Measurements from ENCODE around the gene NPBWR2.
A peak's percentile ranks its signal among the peaks of the same experiment; 100 is the strongest.

NPBWR2 gene

DNA sequence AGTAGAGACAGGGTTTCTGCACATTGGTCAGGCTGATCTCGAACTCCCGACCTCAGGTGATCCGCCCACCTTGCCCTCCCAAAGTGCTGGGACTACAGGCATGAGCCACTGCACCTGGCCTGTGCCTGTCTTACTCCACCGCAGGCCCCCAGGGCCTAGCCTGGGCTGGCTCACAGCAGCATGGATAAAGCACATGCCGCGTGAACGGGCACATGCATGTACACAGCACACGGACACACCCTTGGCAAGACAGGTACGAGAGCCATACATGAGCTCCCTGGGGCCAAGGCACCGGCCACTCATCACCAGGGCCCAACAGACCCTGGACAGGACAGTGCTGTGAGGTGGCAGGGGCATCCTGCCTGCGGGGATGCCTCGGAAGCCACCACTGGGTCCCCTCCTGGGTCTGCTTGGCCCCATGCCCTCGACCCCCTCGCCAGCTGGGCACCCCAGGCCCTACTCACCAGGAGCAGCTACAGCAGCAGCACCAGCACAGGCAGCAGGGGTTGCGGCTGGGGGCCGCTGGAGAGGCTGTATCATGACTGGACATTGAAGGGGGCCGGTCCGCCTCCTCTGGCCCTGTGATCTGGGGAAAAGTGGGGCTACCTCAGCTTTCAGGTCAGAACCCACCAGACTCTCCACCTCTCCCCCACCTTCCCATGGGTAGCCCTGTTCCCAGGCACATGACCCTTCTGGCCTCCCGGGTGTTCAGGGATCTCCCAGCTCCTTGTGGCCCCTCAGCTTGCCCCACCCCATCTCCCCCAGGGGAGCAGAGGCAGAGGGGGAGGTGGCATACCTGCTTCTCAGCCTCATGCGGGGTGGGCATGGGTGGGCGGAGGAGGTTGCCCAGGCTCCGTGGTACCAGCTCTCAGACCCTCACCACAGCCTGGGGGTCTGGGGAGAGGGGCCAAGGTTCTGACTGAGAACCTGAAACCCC, 31.0 kb downstream of the NPBWR2 start:
- TF ChIP-seq GABPA (IDR thresholded peaks at IDR 0.05; ENCODE audit: low read depth) (no peak), SPI1 (IDR thresholded peaks at IDR 0.05; ENCODE audit: borderline replicate concordance, low read depth) (no peak), POLR2AphosphoS5 (IDR thresholded peaks at IDR 0.05; ENCODE audit: low read depth) (no peak; the same call in 1 of the 2 replicates)
- TF ChIP-seq, protein P1, sequence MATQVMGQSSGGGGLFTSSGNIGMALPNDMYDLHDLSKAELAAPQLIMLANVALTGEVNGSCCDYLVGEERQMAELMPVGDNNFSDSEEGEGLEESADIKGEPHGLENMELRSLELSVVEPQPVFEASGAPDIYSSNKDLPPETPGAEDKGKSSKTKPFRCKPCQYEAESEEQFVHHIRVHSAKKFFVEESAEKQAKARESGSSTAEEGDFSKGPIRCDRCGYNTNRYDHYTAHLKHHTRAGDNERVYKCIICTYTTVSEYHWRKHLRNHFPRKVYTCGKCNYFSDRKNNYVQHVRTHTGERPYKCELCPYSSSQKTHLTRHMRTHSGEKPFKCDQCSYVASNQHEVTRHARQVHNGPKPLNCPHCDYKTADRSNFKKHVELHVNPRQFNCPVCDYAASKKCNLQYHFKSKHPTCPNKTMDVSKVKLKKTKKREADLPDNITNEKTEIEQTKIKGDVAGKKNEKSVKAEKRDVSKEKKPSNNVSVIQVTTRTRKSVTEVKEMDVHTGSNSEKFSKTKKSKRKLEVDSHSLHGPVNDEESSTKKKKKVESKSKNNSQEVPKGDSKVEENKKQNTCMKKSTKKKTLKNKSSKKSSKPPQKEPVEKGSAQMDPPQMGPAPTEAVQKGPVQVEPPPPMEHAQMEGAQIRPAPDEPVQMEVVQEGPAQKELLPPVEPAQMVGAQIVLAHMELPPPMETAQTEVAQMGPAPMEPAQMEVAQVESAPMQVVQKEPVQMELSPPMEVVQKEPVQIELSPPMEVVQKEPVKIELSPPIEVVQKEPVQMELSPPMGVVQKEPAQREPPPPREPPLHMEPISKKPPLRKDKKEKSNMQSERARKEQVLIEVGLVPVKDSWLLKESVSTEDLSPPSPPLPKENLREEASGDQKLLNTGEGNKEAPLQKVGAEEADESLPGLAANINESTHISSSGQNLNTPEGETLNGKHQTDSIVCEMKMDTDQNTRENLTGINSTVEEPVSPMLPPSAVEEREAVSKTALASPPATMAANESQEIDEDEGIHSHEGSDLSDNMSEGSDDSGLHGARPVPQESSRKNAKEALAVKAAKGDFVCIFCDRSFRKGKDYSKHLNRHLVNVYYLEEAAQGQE (IDR thresholded peaks at IDR 0.05; ENCODE audit: insufficient replicate concordance, low read depth), result no peak
- TF ChIP-seq, protein P2, sequence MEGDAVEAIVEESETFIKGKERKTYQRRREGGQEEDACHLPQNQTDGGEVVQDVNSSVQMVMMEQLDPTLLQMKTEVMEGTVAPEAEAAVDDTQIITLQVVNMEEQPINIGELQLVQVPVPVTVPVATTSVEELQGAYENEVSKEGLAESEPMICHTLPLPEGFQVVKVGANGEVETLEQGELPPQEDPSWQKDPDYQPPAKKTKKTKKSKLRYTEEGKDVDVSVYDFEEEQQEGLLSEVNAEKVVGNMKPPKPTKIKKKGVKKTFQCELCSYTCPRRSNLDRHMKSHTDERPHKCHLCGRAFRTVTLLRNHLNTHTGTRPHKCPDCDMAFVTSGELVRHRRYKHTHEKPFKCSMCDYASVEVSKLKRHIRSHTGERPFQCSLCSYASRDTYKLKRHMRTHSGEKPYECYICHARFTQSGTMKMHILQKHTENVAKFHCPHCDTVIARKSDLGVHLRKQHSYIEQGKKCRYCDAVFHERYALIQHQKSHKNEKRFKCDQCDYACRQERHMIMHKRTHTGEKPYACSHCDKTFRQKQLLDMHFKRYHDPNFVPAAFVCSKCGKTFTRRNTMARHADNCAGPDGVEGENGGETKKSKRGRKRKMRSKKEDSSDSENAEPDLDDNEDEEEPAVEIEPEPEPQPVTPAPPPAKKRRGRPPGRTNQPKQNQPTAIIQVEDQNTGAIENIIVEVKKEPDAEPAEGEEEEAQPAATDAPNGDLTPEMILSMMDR (IDR thresholded peaks at IDR 0.05; ENCODE audit: insufficient read depth, low read length), result no peak
- H3K4me3 ChIP-seq (replicated peaks; ENCODE audit: insufficient read depth, low read length), result peak overlapping the region; percentile 83
- H3K27me3 ChIP-seq (ENCODE audit: insufficient read depth, poor library complexity, severe bottlenecking), result no peaks in the 10 kb centered on the region
- no peak for DNase-seq (ENCODE audit: low read depth in 1 of 2, low spot score in 1 of 2)
- H3K27ac ChIP-seq (replicated peaks), result peak overlapping the region; percentile 97

DNA sequence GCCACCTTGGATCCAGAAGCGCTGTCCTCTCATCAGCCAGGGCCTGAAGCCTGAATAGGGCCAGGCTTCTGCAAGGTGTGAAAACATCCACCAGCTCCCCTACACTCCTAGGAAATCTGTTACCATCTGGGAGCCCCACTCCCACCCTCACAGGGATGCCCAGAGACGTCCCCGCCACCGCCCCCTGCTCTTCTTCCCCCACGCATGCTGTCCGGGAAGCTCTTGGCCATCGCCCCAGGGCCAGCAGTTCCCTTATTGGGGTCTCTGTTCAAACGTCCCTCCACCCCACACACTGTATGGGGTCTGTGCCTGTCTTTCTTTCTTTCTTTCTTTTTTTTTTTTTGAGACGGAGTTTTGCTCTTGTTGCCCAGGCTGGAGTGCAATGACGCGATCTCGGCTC, 31.8 kb downstream of the NPBWR2 start:
- Histone ChIP-seq H3K27me3 (ENCODE audit: insufficient read depth, poor library complexity, severe bottlenecking) (no peaks in the 10 kb centered on the region), H3K27ac (replicated peaks) (peak overlapping the region; percentile 97), H3K4me3 (replicated peaks; ENCODE audit: insufficient read depth, low read length) (no peak overlapping the region)
- TF ChIP-seq POLR2AphosphoS5 (IDR thresholded peaks at IDR 0.05; ENCODE audit: low read depth), result no peak
- TF ChIP-seq GABPA (IDR thresholded peaks at IDR 0.05; ENCODE audit: low read depth), result no peak
- DNase-seq (ENCODE audit: low read depth in 1 of 2, low spot score in 1 of 2), result no peak

DNA sequence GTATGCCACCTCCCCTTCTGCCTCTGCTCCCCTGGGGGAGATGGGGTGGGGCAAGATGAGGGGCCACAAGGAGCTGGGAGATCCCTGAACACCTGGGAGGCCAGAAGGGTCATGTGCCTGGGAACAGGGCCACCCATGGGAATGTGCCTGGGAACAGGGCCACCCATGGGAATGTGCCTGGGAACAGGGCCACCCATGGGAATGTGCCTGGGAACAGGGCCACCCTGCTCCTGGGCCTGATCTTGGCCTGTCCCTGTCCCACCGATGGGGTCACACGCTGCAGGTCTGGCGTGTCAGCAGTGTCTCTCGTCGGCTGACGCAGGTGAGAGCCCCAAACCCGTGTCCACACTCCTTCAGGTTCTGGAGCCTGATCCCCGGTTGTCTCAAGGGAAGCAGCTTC, 32.4 kb downstream of the NPBWR2 start:
- DNase-seq (ENCODE audit: low read depth in 1 of 2, low spot score in 1 of 2), result no peak
- Histone ChIP-seq H3K4me3 (replicated peaks; ENCODE audit: insufficient read depth, low read length) (no peak overlapping the region), H3K27me3 (ENCODE audit: insufficient read depth, poor library complexity, severe bottlenecking) (no peaks in the 10 kb centered on the region), H3K27ac (replicated peaks) (peak overlapping the region; percentile 97)
- TF ChIP-seq GABPA (IDR thresholded peaks at IDR 0.05; ENCODE audit: low read depth) (no peak), SPI1 (IDR thresholded peaks at IDR 0.05; ENCODE audit: borderline replicate concordance, low read depth) (no peak), POLR2AphosphoS5 (IDR thresholded peaks at IDR 0.05; ENCODE audit: low read depth) (no peak)
- TF ChIP-seq, protein P1 (IDR thresholded peaks at IDR 0.05; ENCODE audit: insufficient replicate concordance, low read depth), result no peak
- TF ChIP-seq, protein P2 (IDR thresholded peaks at IDR 0.05; ENCODE audit: insufficient read depth, low read length), result no peak

DNA sequence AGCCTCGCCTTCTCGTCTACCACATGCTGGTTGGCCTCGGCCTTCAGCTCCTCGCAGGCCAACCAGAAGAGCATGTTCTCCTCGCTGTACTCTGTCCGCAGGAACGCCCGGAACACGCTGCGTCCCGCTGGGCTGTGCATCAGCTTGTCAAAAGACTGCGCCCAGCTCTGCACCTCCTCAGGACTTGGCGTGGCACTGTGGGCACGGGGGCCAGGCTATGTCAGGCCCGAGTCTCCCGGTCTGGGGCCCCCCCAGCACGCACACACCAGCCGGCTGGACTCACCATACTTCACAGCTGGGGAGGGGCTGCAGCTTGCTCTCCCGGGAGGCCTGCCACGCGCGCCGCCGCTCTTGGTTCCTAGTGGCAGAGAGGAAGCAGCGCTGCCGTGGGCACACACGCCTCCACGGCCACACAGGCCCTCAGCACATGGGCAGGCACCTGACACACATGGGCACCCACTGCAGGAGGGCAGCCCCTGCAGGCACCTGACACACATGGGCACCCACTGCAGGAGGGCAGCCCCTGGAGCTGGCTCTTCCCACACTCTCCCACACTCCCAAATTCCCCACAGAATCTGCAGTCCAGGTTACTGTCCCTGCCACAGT, 33.1 kb downstream of the NPBWR2 start:
- TF ChIP-seq POLR2AphosphoS5 (IDR thresholded peaks at IDR 0.05; ENCODE audit: low read depth) (no peak), SPI1 (IDR thresholded peaks at IDR 0.05; ENCODE audit: borderline replicate concordance, low read depth) (no peak)
- TF ChIP-seq, protein P1 (IDR thresholded peaks at IDR 0.05; ENCODE audit: insufficient replicate concordance, low read depth), result no peak
- no peak for DNase-seq (ENCODE audit: low read depth in 1 of 2, low spot score in 1 of 2)
- H3K27ac ChIP-seq (replicated peaks), result peak overlapping the region; percentile 97
- H3K27me3 ChIP-seq (ENCODE audit: insufficient read depth, poor library complexity, severe bottlenecking), result no peaks in the 10 kb centered on the region
- H3K4me3 ChIP-seq (replicated peaks; ENCODE audit: insufficient read depth, low read length), result no peak overlapping the region

Data from HL-60 (cell line).